GM12878 (cell line): ENCODE results near the gene RAN. TPM values are rescaled to one million over a fixed set of nuclear protein-coding genes. Genes with fewer than 3 reads are reported as not detected.

ENCODE experiments used
- ATAC-seq: fragments of 200-7000 bp; cut with Tn5 transposase; 3 replicates; pipeline ENCODE4 v1.9.1; 2020; ENCODE audit warnings: mild to moderate bottlenecking, moderate library complexity
- BruUV-seq: library from RNA; stranded (reverse); fragments of 400-500 nt; replicated peaks from 2 replicates; lab custom pipeline; 2021; lab: Mats Ljungman, UMichigan
- CTCF ChIA-PET: fragments of 300-600 bp; sonication (Branson Sonifier 250); formaldehyde crosslinking; extraction: SDS; loops from one replicate; lab custom pipeline; 2021; ENCODE audit warnings: inconsistent platforms; lab: Yijun Ruan, JAX
- POLR2A ChIA-PET: fragments of 350-600 bp; formaldehyde crosslinking; extraction: SDS; loops from one replicate; lab custom pipeline; 2021; ENCODE audit warnings: inconsistent platforms; lab: Charles Lee
- RAD21 ChIA-PET: fragments of 300-600 bp; sonication (Branson Sonifier 250); formaldehyde crosslinking; loops from one replicate; lab custom pipeline; 2023; ENCODE audit warnings: antibody characterized with exemption; ENCODE audit not compliant: unreplicated experiment; lab: Charles Lee
- SMC1A ChIA-PET: fragments of 300-600 bp; sonication (Branson Sonifier 250); formaldehyde crosslinking; loops from one replicate; lab custom pipeline; 2023; ENCODE audit not compliant: unreplicated experiment, uncharacterized antibody; lab: Charles Lee
- DNase-seq: peaks from one replicate; pipeline ENCODE4 v3.0.0-alpha.2; 2011; ENCODE audit warnings: low read depth, low spot score
- FAIRE-seq: peaks from 3 replicates; lab custom pipeline; 2011; peaks lifted over from hg19 to GRCh38; lab: Jason Lieb, UNC
- H2AFZ ChIP-seq: 2 replicates; pipeline ENCODE4 v1.6.0; 2011; ENCODE audit warnings: low read depth, low read length, control low read depth; ENCODE audit not compliant: control insufficient read depth
- H3K27ac ChIP-seq: 2 replicates; pipeline ENCODE4 v1.5.1; 2011; ENCODE audit warnings: control low read depth; ENCODE audit not compliant: control insufficient read depth, insufficient read depth
- H3K27me3 ChIP-seq, 2 experiments: replicated peaks in 1 of 2; 2 replicates each; pipeline versions ENCODE4 v1.6.0 to v1.6.1; 2011; ENCODE audit warnings: low read length in 1 of 2; ENCODE audit not compliant: control insufficient read depth in 2 of 2, insufficient read depth in 2 of 2
- H3K36me3 ChIP-seq, 2 experiments: 2 replicates each; pipeline ENCODE4 v1.5.1; 2011; ENCODE audit warnings: low read length in 1 of 2; ENCODE audit not compliant: control insufficient read depth in 2 of 2, insufficient read depth in 2 of 2
- H3K4me1 ChIP-seq: 2 replicates; pipeline ENCODE4 v1.6.1; 2011; ENCODE audit warnings: mild to moderate bottlenecking, low read length, moderate library complexity, mixed read lengths; ENCODE audit not compliant: control insufficient read depth, insufficient read depth
- H3K4me2 ChIP-seq: 2 replicates; pipeline ENCODE4 v1.6.0; 2011; ENCODE audit warnings: control low read depth; ENCODE audit not compliant: control insufficient read depth, insufficient read depth
- H3K4me3 ChIP-seq: fragments of 200-600 bp; sonication (generic); 2 replicates; pipeline ENCODE4 v1.5.1; 2016
- H3K79me2 ChIP-seq: 2 replicates; pipeline ENCODE4 v1.6.0; 2011; ENCODE audit warnings: low read length; ENCODE audit not compliant: control insufficient read depth, insufficient read depth
- H3K9ac ChIP-seq: 2 replicates; pipeline ENCODE4 v1.8.0; 2011; ENCODE audit warnings: low read length, control low read depth, mixed read lengths; ENCODE audit not compliant: control insufficient read depth, insufficient read depth
- H3K9me3 ChIP-seq: replicated peaks from 3 replicates; pipeline ENCODE4 v1.5.1; 2011; ENCODE audit warnings: mild to moderate bottlenecking, low read length; ENCODE audit not compliant: control insufficient read depth, insufficient read depth
- H4K20me1 ChIP-seq: 2 replicates; pipeline ENCODE4 v1.6.0; 2011; ENCODE audit not compliant: control insufficient read depth, insufficient read depth
- FOXK2 ChIP-seq: fragments of 450-650 bp; IDR thresholded peaks from 2 replicates; pipeline ENCODE4 v1.6.1; 2017; ENCODE audit warnings: mild to moderate bottlenecking, moderate library complexity
- GATAD2B ChIP-seq: fragments of 450-650 bp; conservative IDR thresholded peaks from 2 replicates; pipeline ENCODE4 v1.6.1; 2017; ENCODE audit warnings: low read depth, mild to moderate bottlenecking, moderate library complexity
- IKZF1 ChIP-seq: fragments of 450-650 bp; conservative IDR thresholded peaks from 2 replicates; pipeline ENCODE4 v1.6.1; 2017; ENCODE audit warnings: antibody characterized with exemption, mild to moderate bottlenecking
- IKZF2 ChIP-seq, 2 experiments: fragments of 450-650 bp; IDR thresholded peaks; 2 replicates each; pipeline ENCODE4 v1.6.1; 2017; ENCODE audit warnings: mild to moderate bottlenecking in 2 of 2, moderate library complexity in 2 of 2
- MTA3 ChIP-seq: IDR thresholded peaks from 2 replicates; pipeline ENCODE4 v1.6.1; 2012; ENCODE audit warnings: low read length, inconsistent platforms, borderline replicate concordance
- NR2C1 ChIP-seq: fragments of 450-650 bp; IDR thresholded peaks from 2 replicates; pipeline ENCODE4 v1.6.1; 2017; ENCODE audit warnings: antibody characterized with exemption, mild to moderate bottlenecking, moderate library complexity
- RCOR1 ChIP-seq: conservative IDR thresholded peaks from 2 replicates; pipeline ENCODE4 v1.6.1; 2012; ENCODE audit warnings: low read depth, low read length, improper control_type of control experiment
- SIN3A ChIP-seq: IDR thresholded peaks from 2 replicates; pipeline ENCODE4 v1.6.1; 2012; ENCODE audit warnings: low read depth, low read length, improper control_type of control experiment
- SIX5 ChIP-seq: IDR thresholded peaks from 2 replicates; pipeline ENCODE4 v1.6.1; 2011; ENCODE audit warnings: mild to moderate bottlenecking, low read depth, low read length, moderate library complexity; ENCODE audit not compliant: severe bottlenecking
- SP1 ChIP-seq: IDR thresholded peaks from one replicate; pipeline ENCODE4 v1.6.1; 2011; ENCODE audit warnings: low read depth, low read length
- STAT3 ChIP-seq: IDR thresholded peaks from 2 replicates; pipeline ENCODE4 v1.6.1; 2011; ENCODE audit warnings: low read depth, low read length, improper control_type of control experiment
- ZNF384 ChIP-seq: IDR thresholded peaks from 2 replicates; pipeline ENCODE4 v1.6.1; 2012; ENCODE audit warnings: low read depth, mild to moderate bottlenecking, low read length, improper control_type of control experiment, borderline replicate concordance
- WGBS: methylation state at CpG from one replicate; pipeline ENCODE4 v1.1.6; 2016; ENCODE audit warnings: low lambda C conversion rate; ENCODE audit not compliant: insufficient replicate concordance, insufficient coverage; ENCODE audit errors: missing lambda C conversion rate; 5-methylcytosine and 5-hydroxymethylcytosine counted together
- in situ Hi-C: fragments of 300-500 bp; cut with MboI; formaldehyde crosslinking; loops from 9 replicates; pipeline ENCODE4 v1.14.3; 2018; ENCODE audit warnings: mixed read lengths
- intact Hi-C: fragments of 100-400 bp; cut with micrococcal nuclease; formaldehyde crosslinking; loops from one replicate; pipeline ENCODE4 v1.14.2; 2022; ENCODE audit not compliant: unreplicated experiment
- polyA plus RNA-seq, 11 experiments: library from polyadenylated mRNA; depleted of rRNA in 4 of 11; unstranded in 6 of 11; stranded (reverse) in 5 of 11; fragments of >200 nt; fragmentation: Nextera tagmentation in 4 of 11; fragmentation: Illumina TruSeq in 1 of 11; extraction: Ambion mirVana in 4 of 11; extraction: Trizol in 1 of 11; gene quantifications; 1 replicate in 1 of 11; 2 replicates in 10 of 11; pipeline versions ENCODE4 v1.2.1 to v1.2.3, GENCODE V29; 2011 to 2016; ENCODE audit warnings: inconsistent platforms in 2 of 11, missing spikeins in 2 of 11, low read depth in 1 of 11
- total RNA-seq, 4 experiments: library from RNA; depleted of rRNA in 3 of 4; stranded (reverse); fragments of >200 nt in 3 of 4; fragmentation: Illumina TruSeq in 1 of 4; extraction: Trizol in 1 of 4; gene quantifications; 2 replicates each; pipeline versions ENCODE4 v1.2.1 to v1.2.3, GENCODE V29; 2013 to 2021
- TF ChIP-seq, protein P1 (sequence below): fragments of 450-650 bp; IDR thresholded peaks from 2 replicates; pipeline ENCODE4 v1.6.1; 2017; ENCODE audit warnings: mild to moderate bottlenecking

RAN gene
- total and polyA plus RNA-seq, 10 of the 15 experiments (the other 5 are each of a cell fraction or from before 2014, with no cell fraction given) = 1,598 to 3,769 (median 2,845) TPM

DNA sequence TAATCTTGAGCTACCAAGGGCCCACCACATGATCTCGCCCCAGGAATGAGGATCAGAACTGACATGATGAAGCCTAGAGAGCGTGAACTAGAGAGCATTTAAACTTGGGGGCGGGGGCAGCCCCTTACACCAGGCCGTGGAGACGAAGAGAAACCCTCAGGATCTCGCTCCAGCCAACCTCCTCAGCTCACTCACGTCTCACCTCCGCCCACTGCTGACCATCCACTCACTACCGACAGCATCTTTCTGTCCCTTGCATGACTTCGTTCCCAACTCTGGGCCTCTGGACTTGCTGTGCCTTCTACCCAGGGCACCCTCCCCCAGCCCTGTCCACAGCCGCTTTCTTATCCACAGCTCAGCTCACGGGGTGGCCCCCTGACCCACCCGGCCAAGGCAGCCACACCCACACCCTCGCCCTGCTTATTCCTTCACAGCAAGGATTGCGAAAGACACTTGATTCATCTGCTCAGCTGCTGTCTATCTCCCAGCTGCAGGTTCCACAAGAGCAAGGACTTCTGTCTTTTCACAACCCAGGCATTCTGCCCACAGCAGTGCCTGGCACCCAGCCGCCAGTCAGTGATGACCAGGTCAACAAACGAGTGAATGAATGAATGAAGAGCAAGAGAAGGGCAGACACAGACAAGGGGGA is 39.2 kb upstream of the RAN start:
- no peaks in the 10 kb centered on the region for H4K20me1 ChIP-seq
- no peak overlapping the region for H3K4me2 ChIP-seq
- no peaks in the 10 kb centered on the region for H3K27me3 ChIP-seq
- H2AFZ ChIP-seq = no peak overlapping the region
- no peak overlapping the region for H3K27ac ChIP-seq
- no peaks in the 10 kb centered on the region for H3K4me1 ChIP-seq
- H3K79me2 ChIP-seq = no peaks in the 10 kb centered on the region
- intact Hi-C loops (no loop called here), in situ Hi-C loops (no loop called here)
- ChIA-PET RAD21 (no interaction called here), SMC1A (no interaction called here), CTCF (interaction anchor here (1.1 to 3.4 kb wide), 2 partner anchors 12 to 260 kb away, joined by 3 to 18 read pairs; no protein-coding TSS in a partner anchor), POLR2A (no interaction called here)
- no peak overlapping the region for H3K9ac ChIP-seq
- WGBS = 85% methylated on average over 17 of the region's 17 CpGs
- ATAC-seq (no peak), FAIRE-seq (no peak), DNase-seq (no peak)
- TF ChIP-seq ZNF384 (no peak), SIN3A (no peak), NR2C1 (no peak), SP1 (no peak), IKZF1 (no peak), RCOR1 (no peak), GATAD2B (no peak), FOXK2 (no peak), IKZF2 (IDR thresholded peaks at IDR 0.05) (no peak), STAT3 (no peak), MTA3 (no peak), SIX5 (no peak)
- TF ChIP-seq, protein P1, sequence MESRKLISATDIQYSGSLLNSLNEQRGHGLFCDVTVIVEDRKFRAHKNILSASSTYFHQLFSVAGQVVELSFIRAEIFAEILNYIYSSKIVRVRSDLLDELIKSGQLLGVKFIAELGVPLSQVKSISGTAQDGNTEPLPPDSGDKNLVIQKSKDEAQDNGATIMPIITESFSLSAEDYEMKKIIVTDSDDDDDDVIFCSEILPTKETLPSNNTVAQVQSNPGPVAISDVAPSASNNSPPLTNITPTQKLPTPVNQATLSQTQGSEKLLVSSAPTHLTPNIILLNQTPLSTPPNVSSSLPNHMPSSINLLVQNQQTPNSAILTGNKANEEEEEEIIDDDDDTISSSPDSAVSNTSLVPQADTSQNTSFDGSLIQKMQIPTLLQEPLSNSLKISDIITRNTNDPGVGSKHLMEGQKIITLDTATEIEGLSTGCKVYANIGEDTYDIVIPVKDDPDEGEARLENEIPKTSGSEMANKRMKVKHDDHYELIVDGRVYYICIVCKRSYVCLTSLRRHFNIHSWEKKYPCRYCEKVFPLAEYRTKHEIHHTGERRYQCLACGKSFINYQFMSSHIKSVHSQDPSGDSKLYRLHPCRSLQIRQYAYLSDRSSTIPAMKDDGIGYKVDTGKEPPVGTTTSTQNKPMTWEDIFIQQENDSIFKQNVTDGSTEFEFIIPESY = no peak
- H3K9me3 ChIP-seq = no peaks in the 10 kb centered on the region
- no TSS peak for BruUV-seq
- H3K4me3 ChIP-seq = no peak overlapping the region
- H3K36me3 ChIP-seq = no peaks in the 10 kb centered on the region
